HCT116 (cell line): ENCODE data around the gene SLC25A21. TPM values are rescaled to one million over a fixed set of nuclear protein-coding genes. Genes with fewer than 3 reads are reported as not detected.
A peak's percentile ranks its signal among the peaks of the same experiment; 100 is the strongest.

ENCODE experiments used
- ATAC-seq: fragments of 200-7000 bp; cut with Tn5 transposase; 2 replicates; pipeline ENCODE4 v1.9.1; 2020; ENCODE audit warnings: mild to moderate bottlenecking, moderate library complexity
- BruUV-seq: library from RNA; stranded (reverse); fragments of 400-500 nt; replicated peaks from 2 replicates; lab custom pipeline; 2021; lab: Mats Ljungman, UMichigan
- CTCF ChIA-PET: fragments of 300-600 bp; sonication (Branson Sonifier 250); formaldehyde crosslinking; loops from one replicate; lab custom pipeline; 2021; ENCODE audit warnings: antibody characterized with exemption; lab: Charles Lee
- POLR2A ChIA-PET: fragments of 300-600, 350-600 bp; sonication (Branson Sonifier 250); formaldehyde crosslinking; loops from one replicate; lab custom pipeline; 2021; ENCODE audit warnings: antibody characterized with exemption; lab: Charles Lee
- RAD21 ChIA-PET, 2 experiments: fragments of 300-600 bp; sonication (Branson Sonifier 250); formaldehyde crosslinking; loops; one replicate each; lab custom pipeline; 2023; ENCODE audit warnings: low total read pairs in 2 of 2; ENCODE audit not compliant: uncharacterized antibody in 2 of 2, unreplicated experiment in 2 of 2, low non-redundant PET in 1 of 2; lab: Charles Lee
- DNase-seq: peaks from one replicate; pipeline ENCODE4 v3.0.0-alpha.2; 2010; ENCODE audit warnings: low read depth, low spot score
- H2AFZ ChIP-seq: fragments of 200-600 bp; shearing (Covaris generic), sonication (generic); 2 replicates; pipeline ENCODE4 v1.6.1; 2017; ENCODE audit warnings: low read depth, mixed run types, mixed read lengths, antibody characterized with exemption, low read length; ENCODE audit not compliant: poor library complexity, severe bottlenecking
- H3K27ac ChIP-seq: 2 replicates; pipeline ENCODE4 v1.5.1; 2012; ENCODE audit warnings: low read depth, low read length
- H3K27me3 ChIP-seq: fragments of 200-600 bp; sonication (generic); 2 replicates; pipeline ENCODE4 v1.6.1; 2016; ENCODE audit warnings: mixed run types, low read length, mixed read lengths; ENCODE audit not compliant: insufficient read depth
- H3K36me3 ChIP-seq, 2 experiments: fragments of 200-500 bp in 1 of 2; fragments of 200-600 bp in 1 of 2; sonication (Bioruptor generic) in 1 of 2; sonication (generic) in 1 of 2; 2 replicates each; pipeline versions ENCODE4 v1.5.1 to v1.6.1; 2014 to 2016; ENCODE audit warnings: low read length in 2 of 2, inconsistent platforms in 1 of 2, mixed read lengths in 1 of 2, mixed run types in 1 of 2; ENCODE audit not compliant: insufficient read depth in 2 of 2, control insufficient read depth in 1 of 2
- H3K4me1 ChIP-seq, 2 experiments: fragments of 200-600 bp in 1 of 2; sonication (generic) in 1 of 2; 2 replicates each; pipeline versions ENCODE4 v1.5.1 to v1.6.1; 2012 to 2017; ENCODE audit warnings: low read length in 2 of 2, inconsistent platforms in 1 of 2, mild to moderate bottlenecking in 1 of 2, mixed read lengths in 1 of 2, mixed run types in 1 of 2, moderate library complexity in 1 of 2; ENCODE audit not compliant: insufficient read depth in 2 of 2, control insufficient read depth in 1 of 2
- H3K4me2 ChIP-seq: fragments of 200-600 bp; sonication (generic); 2 replicates; pipeline ENCODE4 v1.6.1; 2017; ENCODE audit warnings: mixed run types, low read length, mixed read lengths
- H3K4me3 ChIP-seq, 2 experiments: fragments of 200-600 bp in 1 of 2; sonication (generic) in 1 of 2; replicated peaks in 1 of 2; 2 replicates each; pipeline ENCODE4 v1.5.1; 2011 to 2016; ENCODE audit warnings: low read length in 2 of 2, control low read depth in 1 of 2, low read depth in 1 of 2, mild to moderate bottlenecking in 1 of 2, mixed read lengths in 1 of 2, mixed run types in 1 of 2
- H3K79me2 ChIP-seq: fragments of 200-600 bp; sonication (generic); 2 replicates; pipeline ENCODE4 v1.6.1; 2017; ENCODE audit warnings: mild to moderate bottlenecking, mixed run types, low read length, moderate library complexity, mixed read lengths; ENCODE audit not compliant: insufficient read depth
- H3K9ac ChIP-seq: fragments of 200-600 bp; sonication (generic); 2 replicates; pipeline ENCODE4 v1.6.1; 2016; ENCODE audit warnings: low read length, mixed read lengths
- H3K9me2 ChIP-seq: fragments of 200-600 bp; sonication (generic), shearing (Covaris generic); 2 replicates; pipeline ENCODE4 v1.6.1; 2017; ENCODE audit warnings: mixed run types, mild to moderate bottlenecking, moderate library complexity; ENCODE audit not compliant: insufficient read depth
- H3K9me3 ChIP-seq, 2 experiments: fragments of 200-500 bp in 1 of 2; fragments of 200-600 bp in 1 of 2; sonication (Bioruptor generic) in 1 of 2; sonication (generic) in 1 of 2; 2 replicates each; pipeline ENCODE4 v1.6.1; 2014 to 2017; ENCODE audit warnings: low read length in 2 of 2, mixed read lengths in 2 of 2, inconsistent platforms in 1 of 2, low read depth in 1 of 2, mild to moderate bottlenecking in 1 of 2, mixed run types in 1 of 2, moderate library complexity in 1 of 2; ENCODE audit not compliant: control insufficient read depth in 1 of 2, insufficient read depth in 1 of 2
- H4K20me1 ChIP-seq: fragments of 200-600 bp; sonication (generic), shearing (Covaris generic); 2 replicates; pipeline ENCODE4 v1.6.1; 2017; ENCODE audit warnings: mixed run types, mild to moderate bottlenecking, moderate library complexity; ENCODE audit not compliant: insufficient read depth
- CEBPB ChIP-seq: IDR thresholded peaks from 2 replicates; pipeline ENCODE4 v1.6.1; 2012; ENCODE audit warnings: low read depth
- EGR1 ChIP-seq: IDR thresholded peaks from 2 replicates; pipeline ENCODE4 v1.6.1; 2012; ENCODE audit warnings: low read depth
- EZH2 ChIP-seq: fragments of 200-600 bp; sonication (generic); IDR thresholded peaks from 2 replicates; pipeline ENCODE4 v1.6.1; 2017; ENCODE audit warnings: antibody characterized with exemption, mixed run types
- FOSL1 ChIP-seq: IDR thresholded peaks from 2 replicates; pipeline ENCODE4 v1.6.1; 2012; ENCODE audit warnings: low read depth
- JUND ChIP-seq: IDR thresholded peaks from 2 replicates; pipeline ENCODE4 v1.6.1; 2012
- SIN3A ChIP-seq: IDR thresholded peaks from 2 replicates; pipeline ENCODE4 v1.6.1; 2012; ENCODE audit warnings: low read depth
- SP1 ChIP-seq: IDR thresholded peaks from 2 replicates; pipeline ENCODE4 v1.6.1; 2012; ENCODE audit warnings: low read depth
- TCF7L2 ChIP-seq: IDR thresholded peaks from 2 replicates; pipeline ENCODE4 v1.7.0; 2011; ENCODE audit warnings: borderline replicate concordance, inconsistent platforms; ENCODE audit not compliant: insufficient read depth, insufficient read length; ENCODE audit errors: extremely low read depth
- intact Hi-C: fragments of 100-400 bp; cut with micrococcal nuclease; formaldehyde crosslinking; loops from 2 replicates; pipeline ENCODE4 v1.10.0; 2022
- total RNA-seq: library from RNA; stranded (reverse); gene quantifications from one replicate; pipeline ENCODE4 v1.2.1, GENCODE V29; 2021; ENCODE audit not compliant: unreplicated experiment
- TF ChIP-seq, protein P1 (sequence below): IDR thresholded peaks from 2 replicates; pipeline ENCODE4 v1.6.1; 2011; ENCODE audit warnings: mild to moderate bottlenecking, low read length, moderate library complexity; ENCODE audit not compliant: insufficient replicate concordance; ENCODE audit errors: extremely low read depth
- TF ChIP-seq, protein P2 (sequence below), 3 experiments: fragments of 200-600 bp in 1 of 3; sonication (generic) in 1 of 3; IDR thresholded peaks in 2 of 3; conservative IDR thresholded peaks in 1 of 3; 2 replicates each; pipeline ENCODE4 v1.5.1; 2012 to 2017; ENCODE audit warnings: low read depth in 2 of 3, low read length in 2 of 3, antibody characterized with exemption in 1 of 3, borderline replicate concordance in 1 of 3, control low read depth in 1 of 3, mild to moderate bottlenecking in 1 of 3, mixed read lengths in 1 of 3, mixed run types in 1 of 3, moderate library complexity in 1 of 3; ENCODE audit not compliant: insufficient read depth in 1 of 3

SLC25A21 gene
- total RNA-seq, 1 experiment from 2014 or later: 3.5 TPM

- DNase-seq: no peak
- BruUV-seq: no TSS peak
Observed at GRCh38 chr14:36767603-36768281, 404.7 kb downstream of the SLC25A21 start.

More at GRCh38 chr14:36767603-36768281, 404.7 kb downstream of the SLC25A21 start:
- Histone ChIP-seq H3K9ac (no peak overlapping the region), H3K4me2 (peak overlapping the region; percentile 32), H2AFZ (no peak overlapping the region), H3K36me3 (no peaks in the 10 kb centered on the region), H3K79me2 (no peaks in the 10 kb centered on the region), H3K9me2 (no peaks in the 10 kb centered on the region), H3K9me3 (no peaks in the 10 kb centered on the region), H3K27me3 (no peaks in the 10 kb centered on the region), H4K20me1 (no peaks in the 10 kb centered on the region), H3K4me3 (no peak overlapping the region), H3K4me1 (peaks cover 6 to 13% of the 10 kb centered on the region in 2 experiments; a peak in 2 of 4 replicates), H3K27ac (no peak overlapping the region)
- CTCF ChIA-PET: interaction anchor here (0.8 to 2.7 kb wide), 2 partner anchors 20 to 163 kb away, joined by 3 to 11 read pairs; no protein-coding TSS in a partner anchor
- intact Hi-C loops: no loop called here
- POLR2A ChIA-PET: no interaction called here
- ATAC-seq: no peak
- peak; percentile 49 for TF ChIP-seq SP1
- TF ChIP-seq FOSL1: peak; percentile 8; the same call in 1 of the 2 replicates
- TF ChIP-seq TCF7L2: no peak
- 0 out of 2 replicates have a peak, but pooled peaks have one; percentile 37 for TF ChIP-seq CEBPB
- TF ChIP-seq JUND: peak; percentile 38; the same call in 1 of the 2 replicates
- 0 out of 2 replicates have a peak, but pooled peaks have one; percentile 29 for TF ChIP-seq EGR1
- TF ChIP-seq, protein P1, sequence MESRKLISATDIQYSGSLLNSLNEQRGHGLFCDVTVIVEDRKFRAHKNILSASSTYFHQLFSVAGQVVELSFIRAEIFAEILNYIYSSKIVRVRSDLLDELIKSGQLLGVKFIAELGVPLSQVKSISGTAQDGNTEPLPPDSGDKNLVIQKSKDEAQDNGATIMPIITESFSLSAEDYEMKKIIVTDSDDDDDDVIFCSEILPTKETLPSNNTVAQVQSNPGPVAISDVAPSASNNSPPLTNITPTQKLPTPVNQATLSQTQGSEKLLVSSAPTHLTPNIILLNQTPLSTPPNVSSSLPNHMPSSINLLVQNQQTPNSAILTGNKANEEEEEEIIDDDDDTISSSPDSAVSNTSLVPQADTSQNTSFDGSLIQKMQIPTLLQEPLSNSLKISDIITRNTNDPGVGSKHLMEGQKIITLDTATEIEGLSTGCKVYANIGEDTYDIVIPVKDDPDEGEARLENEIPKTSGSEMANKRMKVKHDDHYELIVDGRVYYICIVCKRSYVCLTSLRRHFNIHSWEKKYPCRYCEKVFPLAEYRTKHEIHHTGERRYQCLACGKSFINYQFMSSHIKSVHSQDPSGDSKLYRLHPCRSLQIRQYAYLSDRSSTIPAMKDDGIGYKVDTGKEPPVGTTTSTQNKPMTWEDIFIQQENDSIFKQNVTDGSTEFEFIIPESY: no peak
- no peak for TF ChIP-seq SIN3A
- TF ChIP-seq, protein P2, sequence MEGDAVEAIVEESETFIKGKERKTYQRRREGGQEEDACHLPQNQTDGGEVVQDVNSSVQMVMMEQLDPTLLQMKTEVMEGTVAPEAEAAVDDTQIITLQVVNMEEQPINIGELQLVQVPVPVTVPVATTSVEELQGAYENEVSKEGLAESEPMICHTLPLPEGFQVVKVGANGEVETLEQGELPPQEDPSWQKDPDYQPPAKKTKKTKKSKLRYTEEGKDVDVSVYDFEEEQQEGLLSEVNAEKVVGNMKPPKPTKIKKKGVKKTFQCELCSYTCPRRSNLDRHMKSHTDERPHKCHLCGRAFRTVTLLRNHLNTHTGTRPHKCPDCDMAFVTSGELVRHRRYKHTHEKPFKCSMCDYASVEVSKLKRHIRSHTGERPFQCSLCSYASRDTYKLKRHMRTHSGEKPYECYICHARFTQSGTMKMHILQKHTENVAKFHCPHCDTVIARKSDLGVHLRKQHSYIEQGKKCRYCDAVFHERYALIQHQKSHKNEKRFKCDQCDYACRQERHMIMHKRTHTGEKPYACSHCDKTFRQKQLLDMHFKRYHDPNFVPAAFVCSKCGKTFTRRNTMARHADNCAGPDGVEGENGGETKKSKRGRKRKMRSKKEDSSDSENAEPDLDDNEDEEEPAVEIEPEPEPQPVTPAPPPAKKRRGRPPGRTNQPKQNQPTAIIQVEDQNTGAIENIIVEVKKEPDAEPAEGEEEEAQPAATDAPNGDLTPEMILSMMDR (IDR thresholded peaks at IDR 0.05 in 2 of 3, conservative IDR thresholded peaks at IDR 0.05 in 1 of 3; ENCODE audit: borderline replicate concordance in 1 of 3, insufficient read depth in 1 of 3, low read depth in 2 of 3, low read length in 2 of 3): no peak
- TF ChIP-seq EZH2: no peak
- RAD21 ChIA-PET: no interaction called here
